Ishikawa (cell line): ENCODE data around the gene UPP1.

Experiments
- CEBPB ChIP-seq: IDR thresholded peaks from 2 replicates; pipeline ENCODE4 v1.6.1; 2012
- CREB1 ChIP-seq: IDR thresholded peaks from 2 replicates; pipeline ENCODE4 v1.6.1; 2012; ENCODE audit warnings: low read depth
- EGR1 ChIP-seq: IDR thresholded peaks from 2 replicates; pipeline ENCODE4 v1.6.1; 2012
- EP300 ChIP-seq: IDR thresholded peaks from 2 replicates; pipeline ENCODE4 v1.6.1; 2012; ENCODE audit warnings: borderline replicate concordance
- FOXM1 ChIP-seq: IDR thresholded peaks from 2 replicates; pipeline ENCODE4 v1.6.1; 2012; ENCODE audit warnings: low read depth, borderline replicate concordance
- MAX ChIP-seq: IDR thresholded peaks from 2 replicates; pipeline ENCODE4 v1.6.1; 2012
- NFIC ChIP-seq: IDR thresholded peaks from 2 replicates; pipeline ENCODE4 v1.6.1; 2012
- RAD21 ChIP-seq: IDR thresholded peaks from 2 replicates; pipeline ENCODE4 v1.6.1; 2012; ENCODE audit warnings: low read depth
- REST ChIP-seq: IDR thresholded peaks from 2 replicates; pipeline ENCODE4 v1.6.1; 2012; ENCODE audit warnings: low read depth, mild to moderate bottlenecking
- TAF1 ChIP-seq: IDR thresholded peaks from 2 replicates; pipeline ENCODE4 v1.6.1; 2012; ENCODE audit warnings: low read depth, mild to moderate bottlenecking
- TCF12 ChIP-seq: IDR thresholded peaks from 2 replicates; pipeline ENCODE4 v1.6.1; 2012; ENCODE audit warnings: low read depth
- TEAD4 ChIP-seq: IDR thresholded peaks from 2 replicates; pipeline ENCODE4 v1.6.1; 2012
- USF1 ChIP-seq: IDR thresholded peaks from 2 replicates; pipeline ENCODE4 v1.6.1; 2012
- YY1 ChIP-seq: IDR thresholded peaks from 2 replicates; pipeline ENCODE4 v1.6.1; 2012; ENCODE audit warnings: low read depth
- ZBTB7A ChIP-seq: IDR thresholded peaks from 2 replicates; pipeline ENCODE4 v1.6.1; 2012; ENCODE audit warnings: low read depth

Gene UPP1

GRCh38 chr7:48094861-48095293 is 5.8 kb downstream of the UPP1 start:
- TF ChIP-seq TEAD4 (peak; percentile 69), YY1 (no peak)

- no peak for TF ChIP-seq TAF1
- TF ChIP-seq CREB1: no peak
- TF ChIP-seq YY1: no peak
- TF ChIP-seq REST: no peak
- TF ChIP-seq MAX: no peak
- TF ChIP-seq EP300: no peak
- TF ChIP-seq CEBPB: no peak
- TF ChIP-seq EGR1: no peak
- TF ChIP-seq NFIC: no peak
- no peak for TF ChIP-seq TEAD4
- no peak for TF ChIP-seq TCF12
- no peak for TF ChIP-seq USF1
- no peak for TF ChIP-seq ZBTB7A
- no peak for TF ChIP-seq FOXM1
- TF ChIP-seq RAD21: no peak
Observed at GRCh38 chr7:48096273-48096672, 7.2 kb downstream of the UPP1 start.

- no peak for TF ChIP-seq EGR1
- no peak for TF ChIP-seq CREB1
- no peak for TF ChIP-seq RAD21
- no peak for TF ChIP-seq CEBPB
- TF ChIP-seq EP300: no peak
- no peak for TF ChIP-seq FOXM1
- TF ChIP-seq YY1: no peak
- TF ChIP-seq NFIC: no peak
Observed at GRCh38 chr7:48097521-48098231, 8.6 kb downstream of the UPP1 start.

GRCh38 chr7:48098846-48099245 is 9.8 kb downstream of the UPP1 start:
- no peak for TF ChIP-seq TEAD4
- no peak for TF ChIP-seq NFIC
- no peak for TF ChIP-seq USF1
- no peak for TF ChIP-seq CEBPB
- TF ChIP-seq EP300: no peak
- no peak for TF ChIP-seq TCF12
- TF ChIP-seq CREB1: no peak
- TF ChIP-seq TAF1: no peak
- TF ChIP-seq RAD21: no peak
- no peak for TF ChIP-seq ZBTB7A
- no peak for TF ChIP-seq YY1
- TF ChIP-seq REST: no peak
- no peak for TF ChIP-seq MAX
- no peak for TF ChIP-seq FOXM1
- no peak for TF ChIP-seq EGR1

GRCh38 chr7:48099781-48100180 is 10.7 kb downstream of the UPP1 start:
- TF ChIP-seq ZBTB7A (no peak), EP300 (no peak), TEAD4 (no peak), YY1 (no peak), TAF1 (no peak), CEBPB (no peak), REST (no peak), FOXM1 (no peak), NFIC (no peak), CREB1 (no peak), RAD21 (no peak), EGR1 (no peak), TCF12 (no peak), MAX (no peak), USF1 (no peak)
